HG02870 (cell line): ENCODE data around the gene VKORC1L1.
"Not testable (repeated sequence)": the region's sequence is repeated elsewhere in the genome, so short reads cannot be mapped to it uniquely, and the experiment has no call there.

Experiments used
- ATAC-seq: cut with Tn5 transposase; IDR thresholded peaks from one replicate; pipeline ENCODE4 v1.9.1; 2021; ENCODE audit warnings: mild to moderate bottlenecking, moderate library complexity; ENCODE audit not compliant: unreplicated experiment

VKORC1L1 gene

GRCh38 chr7:65931685-65932084, 58.8 kb downstream of the VKORC1L1 start:
- no peak for ATAC-seq

DNA sequence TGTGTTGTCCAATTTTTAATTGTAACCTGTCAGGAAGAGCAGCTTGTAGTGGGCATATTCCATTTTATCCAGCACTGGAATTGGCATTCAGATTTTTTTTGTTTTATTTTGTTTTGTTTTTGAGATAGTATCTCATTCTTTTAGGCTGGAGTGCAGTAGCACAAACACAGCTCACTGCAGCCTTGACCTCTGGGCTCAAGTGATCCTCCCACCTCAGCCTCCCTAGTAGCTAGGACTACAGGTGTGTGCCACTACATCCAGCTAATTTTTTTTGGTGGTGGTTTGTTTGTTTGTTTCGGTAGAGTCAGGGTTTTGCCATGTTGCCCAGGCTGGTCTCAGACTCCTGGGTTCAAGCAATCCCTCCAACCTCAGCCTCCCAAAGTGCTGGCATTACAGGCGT, 64.4 kb downstream of the VKORC1L1 start:
- ATAC-seq: no peak

DNA sequence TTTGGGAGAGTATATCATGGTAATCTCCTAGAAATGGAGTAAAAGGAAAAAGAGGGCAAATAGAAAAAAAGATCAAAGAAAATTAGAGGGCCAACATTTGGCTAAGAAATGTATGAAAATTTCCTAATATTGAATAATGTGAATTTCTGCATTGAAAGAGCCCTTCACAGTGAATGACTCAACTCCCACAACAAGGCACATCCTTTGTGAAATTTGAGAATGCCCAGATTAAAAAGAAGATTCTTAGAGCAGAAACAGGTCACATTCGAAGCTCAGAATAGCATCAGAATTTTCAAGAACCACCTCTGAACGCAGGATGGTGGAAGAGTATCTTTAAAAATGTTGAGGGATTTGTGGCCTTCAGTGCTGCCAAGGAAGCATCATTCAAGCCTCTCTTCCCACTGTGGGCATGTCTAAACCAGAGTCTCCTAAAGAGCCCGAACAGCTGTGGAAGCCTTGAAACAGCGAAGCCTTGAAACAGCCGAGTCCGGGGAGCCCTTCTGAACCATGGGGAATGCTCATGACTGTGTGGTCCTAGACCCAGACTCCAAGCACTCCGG, 65.5 kb downstream of the VKORC1L1 start:
- ATAC-seq: no peak

DNA sequence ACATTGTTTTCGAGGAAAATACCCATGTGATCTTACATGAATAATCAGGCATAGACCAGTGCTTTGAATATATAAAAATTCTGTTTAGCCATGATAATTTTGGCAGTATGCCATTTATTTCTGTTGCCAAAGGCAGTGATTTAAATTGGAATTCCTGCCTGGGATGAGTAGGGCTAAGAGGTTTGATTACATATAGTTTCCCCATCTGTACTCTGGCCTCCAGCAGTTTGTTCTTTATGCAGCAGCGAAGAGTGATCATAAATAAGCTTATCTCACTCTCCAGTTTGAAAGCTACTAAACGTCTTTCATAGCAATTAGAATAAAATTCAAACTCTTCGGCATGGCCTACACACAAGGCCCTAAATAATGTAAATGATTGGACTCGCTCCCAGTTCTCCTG, 72.9 kb downstream of the VKORC1L1 start:
- ATAC-seq: not testable (repeated sequence)

- ATAC-seq: no peak
Observed at GRCh38 chr7:65946904-65947303, 74.0 kb downstream of the VKORC1L1 start.

DNA sequence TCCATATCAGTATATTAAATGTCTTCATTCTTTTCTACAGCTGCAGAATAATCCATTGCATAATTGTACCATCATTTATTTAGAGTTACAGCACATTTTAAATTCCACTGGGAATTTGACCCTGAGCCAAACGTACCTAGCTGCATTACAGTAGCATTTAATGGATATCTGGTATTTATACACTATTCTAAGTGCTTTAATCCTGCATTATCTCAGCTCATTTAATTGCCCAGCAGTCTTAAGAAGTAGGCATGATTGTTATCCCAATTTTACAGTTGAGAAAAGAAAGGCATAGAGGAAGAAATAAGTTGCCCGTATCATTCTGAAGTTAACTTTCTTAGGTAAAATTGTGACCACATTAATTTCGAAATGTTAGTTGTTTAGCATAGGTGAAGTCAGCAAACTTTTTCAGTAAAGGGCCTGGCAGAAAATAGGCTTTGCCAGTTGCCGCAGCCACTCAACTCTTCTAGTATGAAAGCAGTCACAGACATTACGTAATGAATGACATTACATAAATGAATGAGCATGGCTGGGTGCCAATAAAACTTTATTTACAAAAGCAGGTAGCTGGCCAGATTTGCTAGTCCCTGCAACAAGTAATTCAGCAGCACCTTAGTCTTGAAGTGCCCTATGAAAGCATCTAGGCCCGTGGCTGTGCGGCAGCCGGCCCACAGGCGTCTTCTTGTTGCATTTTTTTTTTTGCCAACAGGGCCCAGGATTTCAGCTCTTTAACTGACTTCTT, 79.1 kb downstream of the VKORC1L1 start:
- no peak for ATAC-seq

- no peak for ATAC-seq
Observed at GRCh38 chr7:65953001-65953720, 80.3 kb downstream of the VKORC1L1 start.

DNA sequence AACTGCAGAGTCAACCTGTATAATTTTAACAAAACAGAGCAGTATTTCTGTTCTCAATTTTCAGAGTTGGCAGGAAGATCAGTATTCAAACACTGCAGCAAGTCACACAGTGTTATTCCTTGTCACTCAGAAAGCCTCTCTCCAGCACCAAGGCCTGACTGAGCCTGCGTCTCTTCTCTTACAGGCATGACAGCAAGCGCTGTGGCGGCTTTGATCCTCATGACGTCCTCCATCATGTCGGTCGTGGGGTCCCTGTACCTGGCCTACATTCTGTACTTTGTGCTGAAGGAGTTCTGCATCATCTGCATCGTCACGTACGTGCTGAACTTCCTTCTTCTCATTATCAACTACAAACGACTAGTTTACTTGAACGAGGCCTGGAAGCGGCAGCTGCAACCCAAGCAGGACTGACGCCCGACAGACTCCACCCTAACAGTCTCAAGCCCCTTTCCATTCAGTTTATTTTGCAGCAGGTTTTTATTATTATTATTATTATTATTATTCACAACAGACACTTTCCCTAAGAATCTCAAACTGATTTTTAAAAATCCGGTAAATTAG, 81.1 kb downstream of the VKORC1L1 start:
- no peak for ATAC-seq

DNA sequence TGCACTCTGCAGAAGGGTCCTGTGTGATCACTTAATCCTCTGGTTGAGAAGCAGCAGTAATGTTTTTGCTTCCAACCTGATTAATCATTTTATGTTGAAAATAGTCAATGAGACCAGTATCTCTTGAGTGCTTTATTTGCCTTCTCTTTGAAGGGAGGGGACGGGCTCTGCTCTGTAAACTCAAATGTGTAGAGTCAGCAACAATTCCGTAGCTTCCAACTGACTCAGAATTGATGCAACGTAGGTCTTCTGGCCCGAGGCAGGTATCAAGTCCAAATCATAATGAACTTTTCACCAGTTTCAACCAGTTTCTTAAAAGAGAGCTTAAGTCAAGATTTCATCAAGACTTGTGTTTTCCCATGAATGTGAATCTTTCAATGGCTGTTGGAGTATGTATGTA, 82.8 kb downstream of the VKORC1L1 start:
- no peak for ATAC-seq

DNA sequence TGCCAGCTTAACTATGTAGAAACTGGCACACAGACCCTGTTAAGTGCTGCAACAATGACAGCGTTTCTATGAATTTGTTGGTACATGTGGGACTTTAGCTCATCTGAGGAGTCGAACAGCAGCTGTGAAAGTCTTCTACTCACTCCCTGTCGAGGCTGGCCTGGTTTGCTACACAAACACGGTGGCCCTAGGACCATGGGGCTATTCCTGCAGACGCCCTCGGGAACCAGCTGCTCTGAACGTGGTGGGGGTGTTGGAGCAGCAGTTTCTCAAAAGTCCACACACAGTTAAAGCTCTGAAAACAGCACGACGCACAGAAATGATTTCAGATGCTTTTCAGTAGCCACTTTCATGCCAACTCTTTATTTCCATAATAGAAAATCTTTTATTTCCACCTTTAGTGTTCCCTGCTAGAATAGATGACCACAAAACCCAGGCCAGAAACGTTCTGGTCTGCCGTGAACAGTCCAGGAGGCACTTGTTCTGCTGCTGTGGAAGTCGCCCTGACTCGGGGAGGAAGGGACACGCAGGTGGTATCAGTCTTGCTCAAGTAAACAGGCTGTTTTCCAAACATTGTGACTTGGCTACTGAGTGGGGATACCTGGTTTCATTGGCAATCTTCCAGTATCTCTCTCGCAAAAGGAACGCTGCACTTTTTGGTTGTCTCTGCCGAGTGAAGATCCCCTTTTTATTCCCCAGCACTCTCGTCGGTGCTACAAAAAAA, 87.6 kb downstream of the VKORC1L1 start:
- ATAC-seq: no peak

GRCh38 chr7:65962033-65962432, 89.2 kb downstream of the VKORC1L1 start:
- ATAC-seq: no peak

- ATAC-seq: not testable (repeated sequence)
Observed at GRCh38 chr7:65964671-65965070, 91.8 kb downstream of the VKORC1L1 start.

DNA sequence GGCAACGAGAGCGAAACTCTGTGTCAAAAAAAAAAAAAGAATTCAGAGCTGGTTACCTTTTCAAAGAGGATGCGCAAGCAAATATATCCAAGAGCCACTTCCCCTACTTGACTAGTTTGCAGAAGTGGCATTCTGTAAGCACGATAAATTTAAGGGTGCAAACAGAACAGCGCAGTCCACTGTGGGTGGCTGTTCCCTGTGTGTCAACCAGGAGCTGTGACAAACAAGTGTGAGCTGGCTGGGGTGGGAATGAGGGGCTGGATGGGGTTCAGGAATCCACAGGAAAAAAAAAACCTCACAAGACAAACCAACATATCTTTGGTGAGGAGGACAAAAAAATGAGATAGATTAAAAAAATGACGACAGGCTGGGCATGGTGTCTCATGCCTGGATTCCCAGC, 93.3 kb downstream of the VKORC1L1 start:
- no peak for ATAC-seq

GRCh38 chr7:65967361-65968155, 94.7 kb downstream of the VKORC1L1 start:
- ATAC-seq: no peak

- ATAC-seq: no peak
Observed at GRCh38 chr7:65968256-65969185, 95.6 kb downstream of the VKORC1L1 start.

- no peak for ATAC-seq
Observed at GRCh38 chr7:65971021-65971420, 98.1 kb downstream of the VKORC1L1 start.

GRCh38 chr7:65972976-65973375, 100.1 kb downstream of the VKORC1L1 start:
- no peak for ATAC-seq

- no peak for ATAC-seq
Observed at GRCh38 chr7:65974191-65974801, 101.4 kb downstream of the VKORC1L1 start.

GRCh38 chr7:65974876-65975275, 102.0 kb downstream of the VKORC1L1 start:
- ATAC-seq: no peak
